Neuronal stem cell (in vitro differentiated cells): Measurements from ENCODE around the gene CRHR2.

Experiments used
- DNase-seq: peaks from one replicate; pipeline ENCODE4 v3.0.0-alpha.2; 2013; ENCODE audit warnings: low spot score
- H2AFZ ChIP-seq: one replicate; pipeline ENCODE4 v1.6.1; 2013; ENCODE audit warnings: mild to moderate bottlenecking, low read length, inconsistent platforms
- H2AK5ac ChIP-seq: 2 replicates; pipeline ENCODE4 v1.6.1; 2013; ENCODE audit warnings: low read depth, mild to moderate bottlenecking, inconsistent platforms, low read length, moderate library complexity, mixed read lengths
- H2BK120ac ChIP-seq: 2 replicates; pipeline ENCODE4 v1.6.1; 2013; ENCODE audit warnings: low read depth, mild to moderate bottlenecking, inconsistent platforms, low read length, moderate library complexity, mixed read lengths
- H2BK12ac ChIP-seq: one replicate; pipeline ENCODE4 v1.6.1; 2013; ENCODE audit warnings: low read length, inconsistent platforms
- H2BK15ac ChIP-seq: 2 replicates; pipeline ENCODE4 v1.6.1; 2013; ENCODE audit warnings: mild to moderate bottlenecking, low read length, inconsistent platforms, mixed read lengths
- H2BK5ac ChIP-seq: one replicate; pipeline ENCODE4 v1.6.1; 2013; ENCODE audit warnings: inconsistent platforms, mild to moderate bottlenecking, low read length, moderate library complexity
- H3K14ac ChIP-seq: one replicate; pipeline ENCODE4 v1.6.1; 2013; ENCODE audit warnings: low read length, inconsistent platforms
- H3K18ac ChIP-seq: 2 replicates; pipeline ENCODE4 v1.6.1; 2013; ENCODE audit warnings: low read length, inconsistent platforms
- H3K23ac ChIP-seq: 2 replicates; pipeline ENCODE4 v1.6.1; 2013; ENCODE audit warnings: low read depth, mild to moderate bottlenecking, mixed read lengths, low read length, inconsistent platforms; ENCODE audit not compliant: poor library complexity
- H3K27ac ChIP-seq: replicated peaks from 3 replicates; pipeline ENCODE4 v1.5.1; 2013; ENCODE audit warnings: low read length, inconsistent platforms
- H3K27me3 ChIP-seq, 3 experiments: 2 replicates each; pipeline ENCODE4 v1.6.1; 2013; ENCODE audit warnings: low read length in 3 of 3, mild to moderate bottlenecking in 2 of 3, inconsistent platforms in 1 of 3, low read depth in 1 of 3, mixed read lengths in 1 of 3, moderate library complexity in 1 of 3; ENCODE audit not compliant: control insufficient read depth in 3 of 3, insufficient read depth in 3 of 3
- H3K36me3 ChIP-seq, 2 donors: replicated peaks in 1 of 2; 2 replicates each; pipeline ENCODE4 v1.6.1; 2013; ENCODE audit warnings: low read length in 2 of 2; ENCODE audit not compliant: control insufficient read depth in 2 of 2, insufficient read depth in 2 of 2
- H3K4ac ChIP-seq: 2 replicates; pipeline ENCODE4 v1.6.1; 2013; ENCODE audit warnings: inconsistent platforms, mild to moderate bottlenecking, low read length, moderate library complexity
- H3K4me1 ChIP-seq, 2 donors: 1 replicate in 1 of 2; 2 replicates in 1 of 2; pipeline ENCODE4 v1.6.1; 2013; ENCODE audit warnings: low read length in 2 of 2, low read depth in 1 of 2; ENCODE audit not compliant: control insufficient read depth in 2 of 2, insufficient read depth in 1 of 2
- H3K4me2 ChIP-seq: one replicate; pipeline ENCODE4 v1.6.1; 2013; ENCODE audit warnings: mild to moderate bottlenecking, low read length, inconsistent platforms; ENCODE audit not compliant: insufficient read depth, poor library complexity, severe bottlenecking
- H3K4me3 ChIP-seq, 2 donors: 2 replicates each; pipeline ENCODE4 v1.5.1; 2013; ENCODE audit warnings: low read length in 2 of 2, mild to moderate bottlenecking in 2 of 2, inconsistent platforms in 1 of 2, moderate library complexity in 1 of 2
- H3K79me1 ChIP-seq: one replicate; pipeline ENCODE4 v1.6.1; 2013; ENCODE audit warnings: low read depth, mild to moderate bottlenecking, inconsistent platforms, low read length, moderate library complexity
- H3K9ac ChIP-seq: one replicate; pipeline ENCODE4 v1.6.1; 2013; ENCODE audit warnings: mild to moderate bottlenecking, low read depth, low read length, inconsistent platforms; ENCODE audit not compliant: poor library complexity
- H3K9me3 ChIP-seq, 2 donors: replicated peaks in 1 of 2; 2 replicates each; pipeline versions ENCODE3 to v1.6.1; 2013; ENCODE audit warnings: low read length in 2 of 2, mild to moderate bottlenecking in 2 of 2, inconsistent platforms in 1 of 2, low read depth in 1 of 2, mixed read lengths in 1 of 2, moderate library complexity in 1 of 2; ENCODE audit not compliant: control insufficient read depth in 2 of 2, insufficient read depth in 1 of 2
- H4K8ac ChIP-seq: one replicate; pipeline ENCODE4 v1.6.1; 2013; ENCODE audit warnings: low read depth, mild to moderate bottlenecking, inconsistent platforms, low read length, moderate library complexity
- H4K91ac ChIP-seq: one replicate; pipeline ENCODE4 v1.6.1; 2013; ENCODE audit warnings: low read length, low read depth, mild to moderate bottlenecking, inconsistent platforms; ENCODE audit not compliant: poor library complexity
- WGBS, 2 donors: extraction: QIAGEN DNeasy Blood & Tissue Kit; methylation state at CpG; one replicate each; pipeline ENCODE4 v1.1.7; 2013; ENCODE audit warnings: missing lambda C conversion rate in 2 of 2, mixed read lengths in 1 of 2; ENCODE audit not compliant: insufficient read length in 2 of 2, insufficient replicate concordance in 1 of 2; ENCODE audit errors: extremely low coverage in 2 of 2; 5-methylcytosine and 5-hydroxymethylcytosine counted together

CRHR2 gene

DNA sequence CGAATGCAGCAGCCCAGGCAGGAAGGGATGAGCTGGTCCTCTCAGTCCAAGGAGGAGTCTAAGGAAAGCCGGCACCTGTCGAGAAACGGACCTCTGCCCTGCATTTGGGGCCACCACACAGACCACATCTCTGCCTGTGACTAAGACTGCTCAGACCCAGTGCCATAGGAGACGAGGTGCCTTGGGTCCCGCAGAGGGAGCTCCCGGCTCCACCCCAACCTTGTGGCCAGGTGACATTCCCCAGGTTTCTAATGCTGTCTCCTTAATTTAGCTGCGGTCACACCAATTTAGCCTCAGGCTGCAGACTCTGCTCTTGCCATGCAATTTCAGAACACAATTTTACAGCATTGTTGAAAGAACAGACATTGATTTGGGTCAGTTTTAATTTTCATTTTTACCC, 22.8 kb upstream of the CRHR2 start:
- H2BK5ac ChIP-seq, result no peak overlapping the region
- no peak overlapping the region for H3K4me3 ChIP-seq
- H2BK15ac ChIP-seq, result no peak overlapping the region
- no peak overlapping the region for H2AK5ac ChIP-seq
- H3K27me3 ChIP-seq, result peaks cover 0 to 15% (median 0%) of the 10 kb centered on the region in 3 experiments
- H2AFZ ChIP-seq, result no peak overlapping the region
- DNase-seq, result no peak
- no peak overlapping the region for H3K14ac ChIP-seq
- H3K27ac ChIP-seq, result no peak overlapping the region
- no peak overlapping the region for H2BK120ac ChIP-seq
- no peak overlapping the region for H3K4ac ChIP-seq
- H3K23ac ChIP-seq, result no peak overlapping the region
- no peak overlapping the region for H2BK12ac ChIP-seq
- H3K79me1 ChIP-seq, result no peaks in the 10 kb centered on the region
- no peak overlapping the region for H3K4me2 ChIP-seq
- no peaks in the 10 kb centered on the region for H3K36me3 ChIP-seq
- no CpG with 5 or more reads among the region's 8 CpGs for WGBS, 2 donors
- no peak overlapping the region for H4K91ac ChIP-seq
- H3K9ac ChIP-seq, result no peak overlapping the region
- peaks cover 0 to 16% of the 10 kb centered on the region in 2 donors for H3K4me1 ChIP-seq
- no peak overlapping the region for H4K8ac ChIP-seq
- peaks cover 0 to 2% of the 10 kb centered on the region in 2 donors for H3K9me3 ChIP-seq
- no peak overlapping the region for H3K18ac ChIP-seq

DNA sequence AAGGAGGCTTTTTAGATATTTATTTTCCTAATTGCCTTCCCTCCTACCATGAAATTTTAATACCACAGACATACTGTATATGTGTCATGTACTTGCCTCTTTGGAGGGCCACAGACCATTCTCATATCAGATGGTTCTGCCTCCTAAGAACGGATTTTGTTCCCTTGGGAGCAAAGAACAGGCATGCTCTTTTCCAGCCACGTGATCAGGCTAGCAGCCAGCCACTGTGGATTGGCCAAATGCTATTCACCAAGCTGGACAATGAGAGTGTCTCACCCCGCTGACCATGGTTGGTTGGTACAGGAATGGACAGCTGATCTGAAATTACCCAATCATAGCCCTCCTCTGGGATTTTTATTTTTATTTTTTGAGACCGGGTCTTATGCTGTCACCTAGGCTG, 21.5 kb upstream of the CRHR2 start:
- no peak overlapping the region for H2BK15ac ChIP-seq
- H3K4ac ChIP-seq, result no peak overlapping the region
- H3K18ac ChIP-seq, result no peak overlapping the region
- no peak overlapping the region for H2AFZ ChIP-seq
- no peak overlapping the region for H3K27ac ChIP-seq
- peaks cover 0 to 19% (median 0%) of the 10 kb centered on the region in 3 experiments for H3K27me3 ChIP-seq
- H3K36me3 ChIP-seq, result no peaks in the 10 kb centered on the region
- no peak overlapping the region for H3K14ac ChIP-seq
- H3K9me3 ChIP-seq, result peaks cover 0 to 2% of the 10 kb centered on the region in 2 donors
- H3K4me1 ChIP-seq, result peaks cover 0 to 14% of the 10 kb centered on the region in 2 donors
- no peak overlapping the region for H2BK120ac ChIP-seq
- H3K4me2 ChIP-seq, result no peak overlapping the region
- DNase-seq, result no peak
- no peaks in the 10 kb centered on the region for H3K79me1 ChIP-seq
- H3K9ac ChIP-seq, result no peak overlapping the region
- no peak overlapping the region for H3K4me3 ChIP-seq
- no CpG with 5 or more reads among the region's 4 CpGs for WGBS, 2 donors
- H4K8ac ChIP-seq, result no peak overlapping the region
- H4K91ac ChIP-seq, result no peak overlapping the region
- no peak overlapping the region for H2BK5ac ChIP-seq
- no peak overlapping the region for H3K23ac ChIP-seq
- H2AK5ac ChIP-seq, result no peak overlapping the region
- no peak overlapping the region for H2BK12ac ChIP-seq

GRCh38 chr7:30702200-30702599, 19.9 kb upstream of the CRHR2 start:
- Histone ChIP-seq H3K27me3 (peaks cover 0 to 23% (median 0%) of the 10 kb centered on the region in 3 experiments), H3K4me3 (no peak overlapping the region), H4K91ac (no peak overlapping the region), H4K8ac (no peak overlapping the region), H2AFZ (no peak overlapping the region), H3K4me2 (no peak overlapping the region), H3K4ac (no peak overlapping the region), H3K4me1 (peaks cover 0 to 12% of the 10 kb centered on the region in 2 donors), H2BK120ac (no peak overlapping the region), H3K36me3 (no peaks in the 10 kb centered on the region), H3K23ac (no peak overlapping the region), H2BK5ac (no peak overlapping the region), H2BK12ac (no peak overlapping the region), H3K27ac (no peak overlapping the region), H3K79me1 (no peaks in the 10 kb centered on the region), H3K9ac (no peak overlapping the region), H3K18ac (peak overlapping the region; percentile 48), H2BK15ac (no peak overlapping the region), H2AK5ac (no peak overlapping the region), H3K9me3 (peaks cover 0 to 3% of the 10 kb centered on the region in 2 donors), H3K14ac (no peak overlapping the region)
- no CpG with 5 or more reads among the region's 1 CpG for WGBS, 2 donors
- DNase-seq, result no peak

- Histone ChIP-seq H3K27me3 (peaks cover 0 to 23% (median 0%) of the 10 kb centered on the region in 3 experiments), H2BK12ac (no peak overlapping the region)
These were observed 18.7 kb upstream of the CRHR2 start for GRCh38 chr7:30700941-30701340.

More at GRCh38 chr7:30700941-30701340, 18.7 kb upstream of the CRHR2 start:
- Histone ChIP-seq H3K9me3 (peaks cover 0 to 3% of the 10 kb centered on the region in 2 donors), H4K8ac (no peak overlapping the region), H2AK5ac (no peak overlapping the region), H3K23ac (no peak overlapping the region), H3K36me3 (no peaks in the 10 kb centered on the region), H3K9ac (peak overlapping the region; percentile 15), H2BK5ac (no peak overlapping the region), H3K18ac (no peak overlapping the region), H4K91ac (no peak overlapping the region), H3K4ac (no peak overlapping the region), H2BK15ac (no peak overlapping the region), H3K4me1 (peaks cover 0 to 9% of the 10 kb centered on the region in 2 donors), H2AFZ (no peak overlapping the region), H3K4me2 (no peak overlapping the region), H3K14ac (peak overlapping the region; percentile 21), H2BK120ac (no peak overlapping the region), H3K4me3 (no peak overlapping the region), H3K27ac (no peak overlapping the region), H3K79me1 (no peaks in the 10 kb centered on the region)
- no peak for DNase-seq
- no CpG with 5 or more reads among the region's 3 CpGs for WGBS, 2 donors
